8988T (cell line): Measurements from ENCODE around the gene TBCK.
"Not testable (repeated sequence)": the region's sequence is repeated elsewhere in the genome, so short reads cannot be mapped to it uniquely, and the experiment has no call there.

Experiments
- DNase-seq: peaks from one replicate; pipeline ENCODE4 v3.0.0; 2011

The TBCK gene

DNA sequence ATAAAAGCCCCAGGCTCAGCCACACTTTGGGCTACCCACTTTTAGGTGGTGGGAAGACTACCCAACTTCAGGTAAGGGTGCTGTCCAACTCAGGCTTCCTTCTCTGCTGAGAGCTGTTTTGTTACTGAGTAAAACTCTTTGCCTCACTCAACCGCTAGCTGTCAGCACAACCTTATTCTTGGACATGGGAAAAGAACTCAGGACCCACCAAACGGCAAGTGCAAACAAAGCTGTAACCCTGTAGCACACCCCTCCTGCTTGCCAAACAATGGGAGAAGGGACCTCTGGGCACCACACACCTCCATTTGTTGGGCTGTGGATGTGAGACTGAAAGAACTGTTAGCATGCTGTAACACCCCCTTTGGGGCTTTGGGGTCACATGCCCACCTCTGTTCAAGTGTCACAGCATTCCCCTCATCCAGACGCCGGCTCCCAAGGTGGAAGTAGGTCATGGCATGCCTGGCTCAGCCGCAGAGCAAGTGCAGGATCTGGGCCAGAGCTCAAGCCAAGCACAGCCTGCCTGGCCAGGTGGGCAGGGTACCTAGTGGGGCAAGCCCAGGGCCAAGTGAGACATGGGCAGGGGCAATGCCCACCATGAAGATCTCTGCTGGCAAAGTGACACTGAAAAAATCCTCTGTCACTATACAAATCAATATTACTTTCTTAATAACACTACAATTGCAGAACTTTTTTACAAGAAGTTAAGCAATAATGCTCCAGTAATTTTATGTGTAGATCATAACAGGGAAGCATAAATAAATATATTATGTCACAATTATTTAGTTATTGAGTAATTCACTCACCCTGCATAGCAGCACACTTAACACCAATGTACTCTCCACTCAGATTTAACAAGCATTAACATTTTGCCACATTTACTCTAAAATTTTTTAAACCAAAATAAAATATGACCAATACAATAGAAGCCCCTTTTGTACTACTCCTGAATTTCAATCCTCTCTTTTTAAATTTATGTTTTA is 107.2 kb downstream of the TBCK start:
- DNase-seq, result no peak

DNA sequence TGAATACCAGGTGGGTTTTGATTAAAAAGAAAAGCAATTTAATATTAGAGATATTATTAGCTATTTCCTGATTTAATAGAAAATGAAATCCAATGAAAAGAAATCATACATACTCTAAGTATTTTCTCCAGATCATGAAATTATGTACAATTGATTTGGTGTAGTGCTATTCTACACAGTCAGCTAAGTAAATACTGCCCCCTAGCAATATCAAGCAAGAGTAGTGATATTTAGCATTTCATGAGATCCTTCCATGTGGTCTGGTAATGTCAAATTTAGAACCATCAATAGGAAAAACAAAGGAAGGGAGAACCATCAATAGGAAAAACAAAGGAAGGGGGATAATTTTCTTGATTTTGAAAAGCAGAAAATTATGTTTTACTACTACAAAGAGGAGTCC is 114.6 kb downstream of the TBCK start:
- no peak for DNase-seq

- DNase-seq, result no peak
These were observed 120.5 kb downstream of the TBCK start for GRCh38 chr4:106195435-106195950.

DNA sequence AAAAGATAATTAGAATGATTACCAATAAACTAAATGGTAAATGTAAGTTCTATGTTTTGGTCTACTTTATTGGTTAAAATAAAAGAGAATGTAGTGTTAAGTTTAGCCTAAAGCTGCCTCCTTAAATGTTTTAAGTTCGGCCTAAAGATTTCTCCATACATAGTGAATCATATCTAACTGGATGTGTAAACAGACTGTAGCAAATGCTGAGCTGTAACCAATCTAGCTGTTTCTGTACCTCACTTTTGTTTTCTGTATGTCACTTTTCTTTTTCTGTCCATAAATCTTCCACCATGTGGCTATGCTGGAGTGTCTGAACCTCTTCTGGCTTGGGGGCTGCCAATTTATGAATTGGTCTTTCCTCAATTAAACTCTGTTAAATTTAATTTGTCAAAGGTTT is 121.2 kb downstream of the TBCK start:
- DNase-seq, result no peak

DNA sequence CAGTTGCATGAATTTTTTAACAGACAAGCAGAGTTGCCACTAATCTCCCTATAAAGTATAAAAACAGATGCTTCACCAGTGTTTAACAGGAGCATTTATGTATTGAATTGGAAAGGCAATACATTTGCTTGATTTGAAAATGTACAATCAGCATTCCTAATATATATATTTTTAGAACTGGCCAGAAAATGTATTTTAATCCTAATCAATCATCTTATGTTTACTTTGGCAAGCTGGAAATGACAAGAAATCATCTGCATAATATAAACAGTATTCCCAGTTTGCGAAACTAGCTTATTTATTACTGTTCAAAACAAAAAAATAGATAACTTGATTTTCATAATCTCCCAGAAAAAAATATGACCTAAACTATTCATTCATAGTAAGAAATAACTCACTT is 123.9 kb downstream of the TBCK start:
- no peak for DNase-seq

GRCh38 chr4:106186201-106186600 is 129.8 kb downstream of the TBCK start:
- no peak for DNase-seq

DNA sequence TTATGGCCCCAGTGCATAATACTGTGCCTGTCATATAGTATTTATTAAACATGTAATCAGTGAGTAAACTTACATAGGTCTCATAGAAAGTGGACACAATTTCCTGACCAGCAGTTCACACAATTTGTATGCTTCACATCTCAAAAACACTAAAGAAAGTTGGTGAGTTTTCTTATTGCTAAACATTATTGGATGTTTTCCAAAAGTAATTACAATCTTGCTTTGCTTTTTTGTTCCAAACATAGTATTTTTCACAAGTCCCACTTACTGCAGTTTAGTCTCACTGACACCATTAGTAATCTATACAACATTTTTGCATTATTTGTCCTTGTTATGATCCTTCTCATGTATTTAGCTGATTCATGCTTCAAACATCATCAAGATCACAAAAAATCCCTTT is 132.5 kb downstream of the TBCK start:
- no peak for DNase-seq

DNA sequence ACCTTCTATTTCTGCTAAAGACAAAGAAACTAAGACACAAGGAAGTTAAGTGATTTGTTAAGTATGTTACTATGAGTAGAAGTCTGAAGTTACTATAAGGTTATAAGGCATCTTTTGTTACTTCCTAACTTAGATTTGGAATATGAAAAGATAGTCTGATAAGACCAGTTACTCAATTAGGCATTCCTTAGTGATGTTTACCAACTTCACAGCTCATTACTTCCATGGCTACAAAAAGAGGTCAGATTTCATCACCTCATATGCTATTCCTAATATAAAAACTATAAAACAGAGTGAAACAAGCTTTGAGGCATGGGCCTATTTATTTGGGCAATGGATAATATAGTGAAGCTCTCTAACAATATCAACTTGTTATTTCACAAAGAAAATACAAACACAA is 143.1 kb downstream of the TBCK start:
- no peak for DNase-seq

DNA sequence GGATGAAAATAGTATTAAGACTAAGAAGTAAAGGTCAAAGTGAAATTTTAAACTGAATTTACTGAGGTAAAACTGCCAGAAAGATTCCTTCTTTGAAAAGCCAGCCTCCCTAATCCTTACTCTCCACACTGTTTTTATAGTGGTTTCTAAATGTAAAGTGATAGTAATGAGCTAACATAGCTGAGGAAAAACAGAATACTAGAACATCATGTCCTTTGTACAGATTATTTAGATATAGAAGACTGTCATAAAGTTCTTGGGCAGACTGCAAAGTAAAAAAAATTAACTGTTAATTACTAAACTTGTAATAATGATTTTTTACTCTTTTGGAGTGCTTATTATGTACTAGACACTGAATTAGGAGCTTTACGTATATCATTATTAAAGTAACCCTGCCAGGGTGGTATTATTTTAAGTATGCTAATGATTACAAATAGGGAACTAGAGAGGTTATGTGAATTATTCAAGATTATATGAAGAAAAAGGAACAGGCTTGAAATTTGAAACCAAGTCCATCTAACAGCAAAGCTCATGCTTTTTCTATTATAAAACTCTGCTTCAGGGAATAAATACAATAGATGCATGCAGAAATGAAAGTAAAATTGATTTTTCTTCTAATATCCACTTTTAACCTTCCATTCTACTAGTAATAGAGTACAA is 150.5 kb downstream of the TBCK start:
- no peak for DNase-seq

DNA sequence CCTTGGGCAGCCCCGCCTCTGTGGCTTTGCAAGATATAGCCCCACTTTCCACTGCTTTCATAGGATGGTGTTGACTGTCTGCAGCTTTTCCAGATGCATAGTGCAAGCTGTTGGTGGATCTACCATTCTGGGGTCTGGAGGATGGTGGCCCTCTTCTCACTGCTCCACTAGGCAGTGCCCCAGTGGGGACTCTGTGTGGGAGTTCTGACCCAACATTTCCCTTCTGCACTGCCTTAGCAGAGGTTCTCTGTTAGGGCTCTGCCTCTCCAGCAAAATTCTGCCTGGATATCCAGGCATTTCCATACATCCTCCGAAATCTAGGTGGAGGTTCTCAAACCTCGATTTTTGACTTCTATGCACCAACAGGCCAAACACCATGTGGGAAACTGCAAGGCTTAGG is 153.7 kb downstream of the TBCK start:
- DNase-seq, result no peak

DNA sequence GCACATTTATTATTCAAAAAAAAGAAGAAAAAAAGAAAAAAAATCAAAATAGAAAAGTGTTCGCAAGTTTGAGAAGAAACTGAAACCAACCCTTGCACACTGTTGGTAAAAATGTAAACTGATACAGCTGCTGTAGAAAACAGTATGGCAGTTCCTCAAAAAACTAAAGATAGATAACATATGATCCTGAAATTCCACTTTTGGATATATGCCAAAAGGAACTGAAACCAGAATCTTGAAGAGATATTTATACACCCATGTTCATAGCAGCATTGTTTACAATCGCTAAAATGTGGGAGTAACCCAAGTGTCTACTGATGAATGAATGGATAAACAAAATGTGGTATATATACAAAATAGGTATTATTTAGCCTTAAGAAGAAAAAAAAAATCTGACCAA is 155.4 kb downstream of the TBCK start:
- no peak for DNase-seq

GRCh38 chr4:106149911-106150310 is 166.1 kb downstream of the TBCK start:
- no peak for DNase-seq

DNA sequence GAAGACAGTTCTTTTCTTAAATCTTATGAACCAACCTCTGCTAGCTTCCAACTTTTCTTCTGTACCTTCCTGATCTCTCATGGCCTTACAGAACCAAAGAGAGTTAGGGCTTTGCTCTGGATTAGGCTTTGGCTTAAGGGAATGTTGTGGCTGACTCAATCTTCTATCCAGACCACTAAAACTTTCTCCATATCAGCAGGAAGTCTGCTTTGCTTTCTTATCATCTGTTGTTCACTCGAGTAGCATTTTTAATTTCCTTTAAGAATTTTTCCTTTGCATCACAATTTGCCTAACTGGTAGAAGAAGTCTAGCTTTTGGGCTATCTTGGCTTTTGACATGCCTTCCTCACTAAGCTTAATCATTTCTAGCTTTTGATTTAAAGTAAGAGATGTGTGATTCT is 167.0 kb downstream of the TBCK start:
- DNase-seq, result no peak

- no peak for DNase-seq
These were observed 173.3 kb downstream of the TBCK start for GRCh38 chr4:106142616-106143127.

GRCh38 chr4:106140601-106141000 is 175.4 kb downstream of the TBCK start:
- no peak for DNase-seq

DNA sequence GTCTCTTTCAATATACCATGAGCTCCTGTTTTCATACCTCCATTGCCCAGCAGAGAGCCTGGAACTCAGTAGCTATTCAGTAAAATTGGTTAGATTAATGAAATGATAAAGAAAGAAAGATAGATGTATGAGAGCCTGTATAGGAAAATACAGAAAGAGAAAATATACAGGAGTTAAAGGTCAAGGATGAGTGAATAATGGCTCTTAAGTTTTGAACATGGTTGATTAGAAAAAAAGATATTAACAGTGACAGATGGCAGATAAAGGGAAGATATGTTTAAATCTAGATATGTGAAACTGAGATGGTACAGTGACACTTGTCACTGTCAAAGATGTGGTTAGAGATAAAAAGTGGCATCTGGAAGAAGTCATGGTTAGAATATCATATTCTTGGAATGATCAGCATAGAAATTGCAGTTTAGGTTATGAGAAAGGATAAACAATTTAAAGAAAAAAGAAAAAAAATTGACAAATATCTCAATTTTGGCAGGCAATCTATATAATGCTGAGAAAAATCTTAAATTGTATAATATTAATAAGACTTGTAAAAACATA is 179.2 kb downstream of the TBCK start:
- DNase-seq, result no peak

DNA sequence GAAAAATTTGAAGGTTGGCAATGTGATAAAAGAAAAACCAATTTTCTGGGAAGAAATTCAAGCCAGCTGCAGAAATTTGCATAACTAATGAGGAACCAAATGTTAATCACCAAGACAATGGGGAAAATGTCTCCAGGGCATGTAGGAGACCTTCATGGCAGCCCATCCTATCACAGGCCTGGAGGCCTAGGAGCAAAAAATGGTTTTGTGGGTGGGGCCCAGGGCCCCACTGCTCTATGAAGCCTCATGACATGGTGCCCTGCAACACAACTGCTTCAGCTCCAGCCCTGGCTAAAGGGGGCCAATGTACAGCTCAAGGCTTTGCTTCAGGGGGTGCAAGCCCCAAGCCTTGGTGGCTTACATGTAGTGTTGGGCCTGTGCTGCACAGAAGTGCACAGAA is 184.0 kb downstream of the TBCK start:
- DNase-seq, result no peak

DNA sequence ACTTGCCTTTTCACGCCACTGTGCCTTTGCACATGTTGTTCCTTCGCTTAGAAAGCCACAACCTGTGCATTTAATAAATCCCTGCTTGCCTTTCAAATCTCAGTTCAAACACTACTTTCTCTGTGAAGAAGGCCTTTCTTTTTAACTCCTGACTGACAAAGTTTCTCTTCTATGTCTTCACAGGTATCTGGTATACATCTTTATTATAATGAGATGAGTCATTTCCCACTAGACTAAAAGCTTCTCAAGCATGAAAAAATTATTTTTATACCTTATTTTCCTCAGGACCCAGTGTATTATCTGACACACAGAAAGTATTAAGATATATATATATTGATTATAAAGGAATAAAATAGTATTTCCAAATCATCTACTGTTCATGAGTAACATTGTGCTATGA is 189.9 kb downstream of the TBCK start:
- no peak for DNase-seq

DNA sequence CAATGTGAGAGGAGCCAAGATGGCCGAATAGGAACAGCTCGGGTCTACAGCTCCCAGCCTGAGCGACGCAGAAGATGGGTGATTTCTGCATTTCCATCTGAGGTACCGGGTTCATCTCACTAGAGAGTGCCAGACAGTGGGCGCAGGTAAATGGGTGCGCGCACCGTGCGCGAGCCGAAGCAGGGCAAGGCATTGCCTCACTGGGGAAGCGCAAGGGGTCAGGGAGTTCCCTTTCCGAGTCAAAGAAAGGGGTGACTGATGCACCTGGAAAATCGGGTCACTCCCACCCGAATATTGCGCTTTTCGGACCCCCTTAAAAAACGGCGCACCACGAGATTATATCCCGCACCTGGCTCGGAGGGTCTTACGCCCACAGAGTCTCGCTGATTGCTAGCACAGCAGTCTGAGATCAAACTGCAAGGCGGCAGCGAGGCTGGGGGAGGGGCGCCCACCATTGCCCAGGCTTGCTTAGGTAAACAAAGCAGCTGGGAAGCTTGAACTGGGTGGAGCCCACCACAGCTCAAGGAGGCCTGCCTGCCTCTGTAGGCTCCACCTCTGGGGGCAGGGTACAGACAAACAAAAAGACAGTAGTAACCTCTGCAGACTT is 196.0 kb downstream of the TBCK start:
- DNase-seq, result not testable (repeated sequence)

DNA sequence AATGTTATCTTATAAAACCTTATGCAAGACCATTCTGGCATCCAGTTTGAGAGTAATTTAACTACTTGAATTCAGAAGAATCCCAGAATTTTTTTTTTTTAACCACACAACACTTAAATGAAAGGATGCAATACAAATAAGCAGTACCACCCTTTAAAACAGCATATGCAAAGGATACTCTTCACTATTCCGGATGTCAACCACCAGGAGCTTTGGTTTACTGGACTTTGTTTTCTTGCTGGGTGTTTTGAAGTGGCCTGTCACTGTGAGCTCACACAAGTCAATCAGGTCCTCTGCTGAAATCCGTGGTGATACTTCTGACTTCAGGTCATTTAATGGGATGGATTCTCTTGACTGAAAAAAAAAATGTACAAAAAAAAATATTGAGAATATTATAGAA is 200.0 kb downstream of the TBCK start:
- no peak for DNase-seq

- no peak for DNase-seq
These were observed 201.7 kb downstream of the TBCK start for GRCh38 chr4:106114270-106114669.

DNA sequence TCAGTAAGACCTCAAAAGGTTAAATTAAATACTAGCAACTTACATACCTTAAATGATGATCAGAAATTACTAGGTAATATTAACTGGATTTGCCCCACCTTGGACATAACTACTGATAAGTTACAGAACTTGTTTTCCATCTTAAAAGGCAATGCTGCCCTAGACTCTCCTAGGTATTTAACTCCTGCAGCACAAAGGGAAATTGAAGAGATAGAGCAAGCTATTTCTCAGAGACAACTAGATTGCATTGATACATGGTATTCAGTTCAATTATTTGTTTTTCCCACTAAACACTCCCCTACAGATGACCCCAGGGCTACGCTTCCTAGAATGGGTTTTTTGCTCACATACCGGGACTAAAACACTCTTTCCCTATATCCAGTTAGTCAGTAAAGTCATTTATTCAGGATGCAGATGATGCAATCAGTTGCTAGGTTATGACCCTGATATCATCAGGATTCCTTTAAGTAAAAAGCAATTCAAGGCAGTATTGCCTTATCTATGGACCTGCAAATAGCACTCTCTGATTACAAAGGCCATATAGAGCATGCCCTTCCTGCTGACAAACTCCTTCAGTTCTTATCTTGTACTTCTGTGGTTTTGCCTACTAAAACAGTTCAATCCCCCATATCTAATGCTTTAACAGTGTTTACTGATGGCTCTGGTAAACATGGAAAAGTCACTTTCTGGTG is 204.1 kb downstream of the TBCK start:
- DNase-seq, result not testable (repeated sequence)

GRCh38 chr4:106109929-106110328 is 206.1 kb downstream of the TBCK start:
- no peak for DNase-seq
